Activated naive CD8-positive, alpha-beta T cell treated with anti-CD3 and anti-CD28 coated beads, Interleukin-2, amount 50 U/mL, for 24 hours (primary cell): ENCODE results near the gene RPL26.
"Not testable (repeated sequence)": the region's sequence is repeated elsewhere in the genome, so short reads cannot be mapped to it uniquely, and the experiment has no call there.

Experiments
- ATAC-seq: fragments of 150-1000 bp; cut with Tn5 transposase; one replicate; pipeline ENCODE4 v1.10.0; 2021
- DNase-seq: peaks from one replicate; pipeline ENCODE4 v3.0.0; 2021
- H3K27ac Mint-ChIP-seq: one replicate; pipeline ENCODE4 v1.8.0; 2021; ENCODE audit warnings: mild to moderate bottlenecking, mixed read lengths
- H3K27me3 Mint-ChIP-seq: one replicate; pipeline ENCODE4 v1.8.0; 2021; ENCODE audit warnings: mixed read lengths
- H3K36me3 Mint-ChIP-seq: one replicate; pipeline ENCODE4 v1.8.0; 2021; ENCODE audit warnings: low read depth, mixed read lengths
- H3K4me1 Mint-ChIP-seq: one replicate; pipeline ENCODE4 v1.8.0; 2021; ENCODE audit warnings: mixed read lengths
- H3K4me3 Mint-ChIP-seq: one replicate; pipeline ENCODE4 v1.8.0; 2021; ENCODE audit warnings: mild to moderate bottlenecking, moderate library complexity, mixed read lengths
- H3K9me3 Mint-ChIP-seq: one replicate; pipeline ENCODE4 v1.8.0; 2021; ENCODE audit warnings: mixed read lengths

RPL26 gene

GRCh38 chr17:8362651-8363332, 20.2 kb downstream of the RPL26 start:
- H3K4me1 Mint-ChIP-seq, result peaks cover 6% of the 10 kb centered on the region
- no peaks in the 10 kb centered on the region for H3K9me3 Mint-ChIP-seq
- ATAC-seq (no peak), DNase-seq (no peak)
- H3K36me3 Mint-ChIP-seq, result no peaks in the 10 kb centered on the region
- H3K4me3 Mint-ChIP-seq, result no peak overlapping the region
- H3K27ac Mint-ChIP-seq, result no peak overlapping the region
- no peaks in the 10 kb centered on the region for H3K27me3 Mint-ChIP-seq

DNA sequence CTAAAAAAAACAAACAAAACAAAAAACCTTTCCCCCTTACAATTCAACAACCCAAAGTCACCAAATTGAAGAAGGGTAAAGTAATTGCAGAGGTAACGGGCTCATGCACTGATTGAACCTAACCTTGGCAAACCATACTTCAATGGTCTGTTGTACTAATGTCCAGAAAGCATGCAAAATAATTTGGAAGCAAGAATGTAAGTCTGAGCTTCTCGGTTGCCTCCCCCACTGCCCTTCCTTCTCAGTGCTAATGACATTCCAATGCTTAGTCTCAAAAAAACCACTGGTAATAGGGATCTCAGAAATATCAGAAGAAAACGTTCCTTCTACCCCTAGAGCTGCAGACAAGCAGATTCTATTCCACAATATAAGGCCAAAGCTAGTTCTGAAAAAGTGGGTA, 22.2 kb downstream of the RPL26 start:
- no peak overlapping the region for H3K27ac Mint-ChIP-seq
- no peaks in the 10 kb centered on the region for H3K27me3 Mint-ChIP-seq
- ATAC-seq, result no peak
- no peak for DNase-seq
- peaks cover 6% of the 10 kb centered on the region for H3K4me1 Mint-ChIP-seq
- H3K4me3 Mint-ChIP-seq, result no peak overlapping the region
- no peaks in the 10 kb centered on the region for H3K36me3 Mint-ChIP-seq
- no peaks in the 10 kb centered on the region for H3K9me3 Mint-ChIP-seq

- no peaks in the 10 kb centered on the region for H3K27me3 Mint-ChIP-seq
- H3K27ac Mint-ChIP-seq, result no peak overlapping the region
- DNase-seq, result no peak
- peaks cover 6% of the 10 kb centered on the region for H3K4me1 Mint-ChIP-seq
- no peaks in the 10 kb centered on the region for H3K9me3 Mint-ChIP-seq
- H3K4me3 Mint-ChIP-seq, result no peak overlapping the region
- H3K36me3 Mint-ChIP-seq, result no peaks in the 10 kb centered on the region
- ATAC-seq, result no peak
Observed at GRCh38 chr17:8360260-8360659, 22.7 kb downstream of the RPL26 start.

GRCh38 chr17:8359769-8360168, 23.2 kb downstream of the RPL26 start:
- Mint-ChIP-seq H3K27me3 (no peaks in the 10 kb centered on the region), H3K9me3 (no peaks in the 10 kb centered on the region), H3K36me3 (no peaks in the 10 kb centered on the region), H3K4me3 (no peak overlapping the region), H3K4me1 (peaks cover 6% of the 10 kb centered on the region), H3K27ac (no peak overlapping the region)
- no peak for ATAC-seq
- DNase-seq, result no peak

GRCh38 chr17:8357910-8358309, 25.1 kb downstream of the RPL26 start:
- H3K36me3 Mint-ChIP-seq, result no peaks in the 10 kb centered on the region
- no peak for ATAC-seq
- no peak overlapping the region for H3K4me3 Mint-ChIP-seq
- no peak overlapping the region for H3K27ac Mint-ChIP-seq
- H3K4me1 Mint-ChIP-seq, result peaks cover 6% of the 10 kb centered on the region
- H3K9me3 Mint-ChIP-seq, result no peaks in the 10 kb centered on the region
- no peaks in the 10 kb centered on the region for H3K27me3 Mint-ChIP-seq
- no peak for DNase-seq

DNA sequence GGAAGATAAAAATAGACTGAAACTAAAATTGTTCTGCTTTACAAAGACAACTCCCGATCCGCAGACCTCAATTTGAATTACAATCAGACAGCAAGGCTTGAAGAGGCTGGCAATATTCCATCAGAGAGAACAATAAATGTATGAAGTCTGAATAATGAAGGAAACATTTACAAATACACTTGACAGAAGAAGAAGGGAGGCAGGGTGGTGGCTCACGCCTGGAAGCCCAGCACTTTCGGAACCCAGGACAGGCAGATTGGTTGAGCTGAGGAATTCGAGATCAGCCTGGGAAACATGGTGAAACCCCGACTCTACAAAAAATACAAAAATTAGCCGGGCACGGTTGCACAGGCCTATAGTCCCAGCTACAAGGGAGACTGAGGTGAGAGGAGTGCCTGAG, 28.8 kb downstream of the RPL26 start:
- Mint-ChIP-seq H3K4me3 (no peak overlapping the region), H3K27ac (no peak overlapping the region), H3K4me1 (no peaks in the 10 kb centered on the region), H3K27me3 (peaks cover 6% of the 10 kb centered on the region), H3K36me3 (no peaks in the 10 kb centered on the region), H3K9me3 (no peaks in the 10 kb centered on the region)
- ATAC-seq, result no peak
- no peak for DNase-seq

GRCh38 chr17:8353736-8354135, 29.3 kb downstream of the RPL26 start:
- Mint-ChIP-seq H3K27ac (no peak overlapping the region), H3K36me3 (no peaks in the 10 kb centered on the region), H3K9me3 (no peaks in the 10 kb centered on the region), H3K27me3 (peaks cover 6% of the 10 kb centered on the region), H3K4me3 (no peak overlapping the region), H3K4me1 (no peaks in the 10 kb centered on the region)
- DNase-seq (no peak), ATAC-seq (no peak)

- H3K36me3 Mint-ChIP-seq, result no peaks in the 10 kb centered on the region
- no peak overlapping the region for H3K27ac Mint-ChIP-seq
- peaks cover 28% of the 10 kb centered on the region for H3K27me3 Mint-ChIP-seq
- no peak overlapping the region for H3K4me3 Mint-ChIP-seq
- no peak for DNase-seq
- H3K9me3 Mint-ChIP-seq, result no peaks in the 10 kb centered on the region
- no peak for ATAC-seq
- no peaks in the 10 kb centered on the region for H3K4me1 Mint-ChIP-seq
Observed at GRCh38 chr17:8350339-8350738, 32.7 kb downstream of the RPL26 start.

DNA sequence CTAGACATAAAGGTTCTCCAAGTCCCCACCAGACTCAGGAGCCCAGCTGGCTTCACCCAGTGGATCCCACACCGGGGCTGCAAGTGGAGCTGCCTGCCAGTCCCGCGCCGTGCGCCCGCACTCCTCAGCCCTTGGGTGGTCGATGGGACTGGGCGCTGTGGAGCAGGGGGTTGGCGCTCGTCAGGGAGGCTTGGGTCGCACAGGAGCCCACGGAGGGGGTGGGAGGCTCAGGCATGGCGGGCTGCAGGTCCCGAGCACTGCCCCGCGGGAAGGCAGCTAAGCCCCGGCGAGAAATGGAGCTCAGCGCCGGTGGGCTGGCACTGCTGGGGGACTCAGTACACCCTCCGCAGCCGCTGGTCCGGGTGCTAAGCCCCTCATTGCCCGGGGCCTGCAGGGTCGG, 36.0 kb downstream of the RPL26 start:
- H3K27me3 Mint-ChIP-seq, result peaks cover 28% of the 10 kb centered on the region
- not testable (repeated sequence) for H3K4me1 Mint-ChIP-seq, H3K27ac Mint-ChIP-seq

DNA sequence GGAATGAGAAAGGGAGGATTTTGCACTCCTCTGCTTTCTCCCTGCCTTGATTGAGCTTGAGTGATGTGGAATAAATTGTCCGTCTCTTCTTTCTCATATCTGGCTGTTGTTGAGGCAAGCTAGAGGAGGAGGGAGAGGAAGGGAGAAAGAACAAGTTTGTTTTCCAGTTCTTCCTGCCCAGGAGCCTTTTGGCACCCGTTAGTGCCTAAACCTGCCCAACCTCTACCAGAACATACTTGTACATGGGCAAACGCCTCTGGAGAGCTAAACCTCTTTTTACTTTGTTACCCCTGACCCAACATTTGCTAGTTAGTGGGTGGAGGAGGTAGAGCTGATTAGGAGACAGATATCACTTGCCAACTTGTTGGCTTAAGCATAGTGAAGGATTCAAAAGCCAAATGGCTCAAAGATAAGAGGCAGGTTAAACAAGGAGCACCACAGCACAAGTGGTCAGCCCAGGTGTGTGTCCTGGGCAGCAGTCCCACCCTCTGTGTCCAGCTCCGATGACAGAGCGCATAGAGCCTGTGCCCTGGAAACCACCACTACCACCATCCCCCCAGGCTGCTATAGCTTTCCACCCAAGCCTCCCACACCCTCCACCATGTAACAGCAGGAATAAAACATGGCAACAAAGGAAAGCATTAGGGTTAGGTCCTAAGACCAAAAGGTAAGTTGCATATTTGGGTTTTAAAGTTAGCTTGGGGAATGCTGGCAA, 36.9 kb downstream of the RPL26 start:
- DNase-seq (no peak), ATAC-seq (no peak)
- Mint-ChIP-seq H3K4me1 (peaks cover 5% of the 10 kb centered on the region), H3K27me3 (peaks cover 28% of the 10 kb centered on the region), H3K4me3 (no peak overlapping the region), H3K9me3 (no peaks in the 10 kb centered on the region), H3K36me3 (no peaks in the 10 kb centered on the region), H3K27ac (no peak overlapping the region)

More for the DNA sequence above, 36.0 kb downstream of the RPL26 start:
- ATAC-seq, H3K9me3 Mint-ChIP-seq, DNase-seq, H3K36me3 Mint-ChIP-seq, H3K4me3 Mint-ChIP-seq: not testable (repeated sequence)

GRCh38 chr17:8345052-8345690, 37.8 kb downstream of the RPL26 start:
- H3K36me3 Mint-ChIP-seq, result no peaks in the 10 kb centered on the region
- H3K27me3 Mint-ChIP-seq, result peaks cover 26% of the 10 kb centered on the region
- DNase-seq (no peak), ATAC-seq (peak; percentile 65)
- peaks cover 5% of the 10 kb centered on the region for H3K4me1 Mint-ChIP-seq
- no peak overlapping the region for H3K27ac Mint-ChIP-seq
- no peaks in the 10 kb centered on the region for H3K9me3 Mint-ChIP-seq
- no peak overlapping the region for H3K4me3 Mint-ChIP-seq

DNA sequence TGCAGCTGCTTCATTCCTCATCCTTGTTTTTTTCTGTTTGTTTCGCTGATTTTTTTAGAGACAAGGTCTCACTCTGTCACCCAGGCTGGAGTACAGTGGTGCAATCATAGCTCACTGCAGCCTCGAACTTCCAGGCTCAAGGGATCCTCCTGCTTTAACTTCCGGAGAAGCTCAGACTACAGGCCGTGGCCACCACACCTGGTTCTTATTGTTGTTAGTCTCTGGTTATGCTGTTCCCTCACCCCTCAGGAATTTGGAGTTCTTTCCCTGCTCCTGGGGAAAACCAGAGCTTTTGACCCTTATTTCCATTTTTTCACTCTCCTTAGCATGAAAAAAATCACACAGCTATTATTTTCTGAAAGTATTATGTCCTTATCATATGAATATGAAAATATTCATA, 41.5 kb downstream of the RPL26 start:
- no peaks in the 10 kb centered on the region for H3K36me3 Mint-ChIP-seq
- ATAC-seq (no peak), DNase-seq (no peak)
- no peaks in the 10 kb centered on the region for H3K9me3 Mint-ChIP-seq
- peaks cover 13% of the 10 kb centered on the region for H3K27me3 Mint-ChIP-seq
- no peak overlapping the region for H3K4me3 Mint-ChIP-seq
- peaks cover 18% of the 10 kb centered on the region for H3K4me1 Mint-ChIP-seq
- no peak overlapping the region for H3K27ac Mint-ChIP-seq

DNA sequence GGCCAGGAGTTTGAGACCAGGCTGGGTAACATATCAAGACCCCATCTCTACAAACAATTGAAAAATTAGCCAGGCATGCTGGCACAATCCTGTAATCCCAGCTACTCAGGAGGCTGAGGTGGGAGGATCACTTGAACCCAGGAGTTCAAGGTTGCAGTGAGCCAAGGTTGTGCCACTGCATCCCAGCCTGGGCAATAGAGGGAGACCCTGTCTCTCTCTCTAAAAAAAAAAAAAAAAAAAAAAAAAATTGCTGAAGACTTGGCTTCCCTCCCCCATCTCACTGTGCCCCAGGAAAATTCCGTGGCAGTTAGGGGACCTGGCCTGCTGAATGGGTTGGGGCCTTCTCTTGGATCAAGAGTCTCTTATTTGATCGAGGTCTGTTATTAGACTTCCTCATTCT, 43.5 kb downstream of the RPL26 start, which contains the start of gene ODF4:
ODF4 (plus strand) TSS at position 301 of the 400 bp plus-strand sequence. CDS start 212 bp downstream, outside the sequence.
- Mint-ChIP-seq H3K9me3 (no peaks in the 10 kb centered on the region), H3K27ac (no peak within 1 kb of the TSS), H3K27me3 (peaks cover 7% of the 10 kb centered on the region), H3K4me3 (no peak within 1 kb of the TSS), H3K4me1 (peaks cover 14% of the 10 kb centered on the region), H3K36me3 (no peaks in the 10 kb centered on the region)
- no peak for DNase-seq
- ATAC-seq, result no peak

GRCh38 chr17:8338753-8339140, 44.2 kb downstream of the RPL26 start:
- Mint-ChIP-seq H3K27me3 (peaks cover 7% of the 10 kb centered on the region), H3K4me3 (no peak overlapping the region), H3K27ac (no peak overlapping the region), H3K4me1 (peaks cover 14% of the 10 kb centered on the region), H3K9me3 (no peaks in the 10 kb centered on the region), H3K36me3 (no peaks in the 10 kb centered on the region)
- DNase-seq, result no peak
- ATAC-seq, result no peak
